Esophagus muscularis mucosa (tissue), 3 donors: ENCODE results near the gene SLC20A1.

Experiments
- CTCF ChIP-seq, 3 experiments: fragments of 200-600 bp in 2 of 3; fragments of 450-650 bp in 1 of 3; sonication (generic) in 2 of 3; IDR thresholded peaks; one replicate each; pipeline ENCODE4 v1.5.1; 2017 to 2019; ENCODE audit warnings: antibody characterized with exemption in 3 of 3, mild to moderate bottlenecking in 2 of 3, moderate library complexity in 1 of 3
- EP300 ChIP-seq: sonication (generic); formaldehyde crosslinking; IDR thresholded peaks from one replicate; pipeline ENCODE4 v1.6.1; 2017; ENCODE audit warnings: antibody characterized with exemption

GRCh38 chr2:112658839-112659667 lies 13.3 kb downstream of the SLC20A1 start:
- TF ChIP-seq EP300 (no peak), CTCF (IDR thresholded peaks at IDR 0.05) (no peak)
